Measurements from ENCODE around the gene MTR. TPM values are rescaled to one million over a fixed set of nuclear protein-coding genes. Genes with fewer than 3 reads are reported as not detected.

The MTR gene
- total and polyA plus RNA-seq, 4 donors, result 2.5 to 19.0 (median 8.6) TPM

DNA sequence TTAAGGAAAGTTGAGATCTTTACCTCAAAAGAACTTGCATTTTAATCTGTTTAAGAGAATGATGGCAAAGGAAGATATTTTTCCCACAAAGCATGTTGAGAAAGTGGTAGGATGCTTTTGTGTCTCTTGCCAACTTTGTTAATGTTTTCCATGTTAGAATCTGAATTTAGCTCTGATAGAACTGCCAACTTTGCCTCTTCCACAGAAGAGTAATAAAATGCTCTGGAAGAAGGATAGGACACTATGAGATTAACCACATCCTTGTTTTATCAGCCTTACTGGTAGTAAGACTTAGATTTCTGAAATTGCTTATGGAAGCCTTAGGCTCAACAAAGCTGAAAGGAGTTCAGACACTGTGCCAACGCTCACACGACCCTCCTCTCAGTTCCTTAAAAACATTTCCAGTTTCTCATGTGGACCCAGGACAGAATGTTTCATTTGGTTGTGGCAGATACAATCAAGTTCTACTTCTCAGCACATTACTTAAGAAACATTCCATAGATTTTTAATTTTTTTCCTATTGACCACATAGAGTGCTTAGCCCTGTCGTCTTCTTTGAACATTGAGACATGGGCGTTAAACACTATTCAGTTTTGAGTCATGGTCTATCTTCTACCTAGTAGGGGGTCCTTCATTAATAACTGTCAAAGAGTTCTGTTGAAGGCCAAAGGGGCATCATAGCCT lies 59.0 kb downstream of the MTR start:
- H3K36me3 ChIP-seq (ENCODE audit: control insufficient read depth in 4 of 4, insufficient read depth in 3 of 4, low read depth in 1 of 4, low read length in 3 of 4), result peaks cover 3 to 33% (median 14%) of the 10 kb centered on the region in 4 donors

More for the DNA sequence above, 59.0 kb downstream of the MTR start:
- Histone ChIP-seq H3K9ac (ENCODE audit: low read depth in 1 of 2, low read length in 2 of 2) (no peak overlapping the region), H3K4me1 (ENCODE audit: control insufficient read depth in 4 of 4, insufficient read depth in 4 of 4, low read length in 3 of 4) (peaks cover 0 to 3% (median 0%) of the 10 kb centered on the region in 4 donors), H3K27ac (ENCODE audit: low read depth in 1 of 2, low read length in 2 of 2) (no peak overlapping the region), H3K27me3 (ENCODE audit: control insufficient read depth in 4 of 4, insufficient read depth in 4 of 4, low read length in 3 of 4) (no peaks in the 10 kb centered on the region), H3K4me3 (ENCODE audit: low read depth in 1 of 3, low read length in 3 of 3) (no peak overlapping the region), H3K9me3 (ENCODE audit: control insufficient read depth in 4 of 4, low read length in 3 of 4) (no peaks in the 10 kb centered on the region)
- no peak for DNase-seq (ENCODE audit: low spot score)
- no peak for TF ChIP-seq RAD21 (IDR thresholded peaks at IDR 0.05)
- TF ChIP-seq, protein P1, sequence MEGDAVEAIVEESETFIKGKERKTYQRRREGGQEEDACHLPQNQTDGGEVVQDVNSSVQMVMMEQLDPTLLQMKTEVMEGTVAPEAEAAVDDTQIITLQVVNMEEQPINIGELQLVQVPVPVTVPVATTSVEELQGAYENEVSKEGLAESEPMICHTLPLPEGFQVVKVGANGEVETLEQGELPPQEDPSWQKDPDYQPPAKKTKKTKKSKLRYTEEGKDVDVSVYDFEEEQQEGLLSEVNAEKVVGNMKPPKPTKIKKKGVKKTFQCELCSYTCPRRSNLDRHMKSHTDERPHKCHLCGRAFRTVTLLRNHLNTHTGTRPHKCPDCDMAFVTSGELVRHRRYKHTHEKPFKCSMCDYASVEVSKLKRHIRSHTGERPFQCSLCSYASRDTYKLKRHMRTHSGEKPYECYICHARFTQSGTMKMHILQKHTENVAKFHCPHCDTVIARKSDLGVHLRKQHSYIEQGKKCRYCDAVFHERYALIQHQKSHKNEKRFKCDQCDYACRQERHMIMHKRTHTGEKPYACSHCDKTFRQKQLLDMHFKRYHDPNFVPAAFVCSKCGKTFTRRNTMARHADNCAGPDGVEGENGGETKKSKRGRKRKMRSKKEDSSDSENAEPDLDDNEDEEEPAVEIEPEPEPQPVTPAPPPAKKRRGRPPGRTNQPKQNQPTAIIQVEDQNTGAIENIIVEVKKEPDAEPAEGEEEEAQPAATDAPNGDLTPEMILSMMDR (IDR thresholded peaks at IDR 0.05; ENCODE audit: low read depth, low read length, missing input control), result no peak
- TF ChIP-seq, protein P2, sequence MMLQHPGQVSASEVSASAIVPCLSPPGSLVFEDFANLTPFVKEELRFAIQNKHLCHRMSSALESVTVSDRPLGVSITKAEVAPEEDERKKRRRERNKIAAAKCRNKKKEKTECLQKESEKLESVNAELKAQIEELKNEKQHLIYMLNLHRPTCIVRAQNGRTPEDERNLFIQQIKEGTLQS (IDR thresholded peaks at IDR 0.05), result no peak
- TF ChIP-seq HNF4G (IDR thresholded peaks at IDR 0.05), result no peak
- no peak for TF ChIP-seq TAF1 (conservative IDR thresholded peaks at IDR 0.05)
- TF ChIP-seq FOXA1 (IDR thresholded peaks at IDR 0.05), result no peak
- TF ChIP-seq, protein P3, sequence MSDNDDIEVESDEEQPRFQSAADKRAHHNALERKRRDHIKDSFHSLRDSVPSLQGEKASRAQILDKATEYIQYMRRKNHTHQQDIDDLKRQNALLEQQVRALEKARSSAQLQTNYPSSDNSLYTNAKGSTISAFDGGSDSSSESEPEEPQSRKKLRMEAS (IDR thresholded peaks at IDR 0.05), result no peak
- TF ChIP-seq SP1 (IDR thresholded peaks at IDR 0.05), result no peak
- TF ChIP-seq HNF4A (conservative IDR thresholded peaks at IDR 0.05), result no peak
- no peak for TF ChIP-seq RXRA (IDR thresholded peaks at IDR 0.05)
- TF ChIP-seq JUND (IDR thresholded peaks at IDR 0.05), result no peak
- TF ChIP-seq, protein P4, sequence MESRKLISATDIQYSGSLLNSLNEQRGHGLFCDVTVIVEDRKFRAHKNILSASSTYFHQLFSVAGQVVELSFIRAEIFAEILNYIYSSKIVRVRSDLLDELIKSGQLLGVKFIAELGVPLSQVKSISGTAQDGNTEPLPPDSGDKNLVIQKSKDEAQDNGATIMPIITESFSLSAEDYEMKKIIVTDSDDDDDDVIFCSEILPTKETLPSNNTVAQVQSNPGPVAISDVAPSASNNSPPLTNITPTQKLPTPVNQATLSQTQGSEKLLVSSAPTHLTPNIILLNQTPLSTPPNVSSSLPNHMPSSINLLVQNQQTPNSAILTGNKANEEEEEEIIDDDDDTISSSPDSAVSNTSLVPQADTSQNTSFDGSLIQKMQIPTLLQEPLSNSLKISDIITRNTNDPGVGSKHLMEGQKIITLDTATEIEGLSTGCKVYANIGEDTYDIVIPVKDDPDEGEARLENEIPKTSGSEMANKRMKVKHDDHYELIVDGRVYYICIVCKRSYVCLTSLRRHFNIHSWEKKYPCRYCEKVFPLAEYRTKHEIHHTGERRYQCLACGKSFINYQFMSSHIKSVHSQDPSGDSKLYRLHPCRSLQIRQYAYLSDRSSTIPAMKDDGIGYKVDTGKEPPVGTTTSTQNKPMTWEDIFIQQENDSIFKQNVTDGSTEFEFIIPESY (IDR thresholded peaks at IDR 0.05), result no peak
- no peak for TF ChIP-seq FOXA2 (IDR thresholded peaks at IDR 0.05)
- TF ChIP-seq GABPA (IDR thresholded peaks at IDR 0.05 in 1 of 2, conservative IDR thresholded peaks at IDR 0.05 in 1 of 2), result no peak
- TF ChIP-seq, protein P5, sequence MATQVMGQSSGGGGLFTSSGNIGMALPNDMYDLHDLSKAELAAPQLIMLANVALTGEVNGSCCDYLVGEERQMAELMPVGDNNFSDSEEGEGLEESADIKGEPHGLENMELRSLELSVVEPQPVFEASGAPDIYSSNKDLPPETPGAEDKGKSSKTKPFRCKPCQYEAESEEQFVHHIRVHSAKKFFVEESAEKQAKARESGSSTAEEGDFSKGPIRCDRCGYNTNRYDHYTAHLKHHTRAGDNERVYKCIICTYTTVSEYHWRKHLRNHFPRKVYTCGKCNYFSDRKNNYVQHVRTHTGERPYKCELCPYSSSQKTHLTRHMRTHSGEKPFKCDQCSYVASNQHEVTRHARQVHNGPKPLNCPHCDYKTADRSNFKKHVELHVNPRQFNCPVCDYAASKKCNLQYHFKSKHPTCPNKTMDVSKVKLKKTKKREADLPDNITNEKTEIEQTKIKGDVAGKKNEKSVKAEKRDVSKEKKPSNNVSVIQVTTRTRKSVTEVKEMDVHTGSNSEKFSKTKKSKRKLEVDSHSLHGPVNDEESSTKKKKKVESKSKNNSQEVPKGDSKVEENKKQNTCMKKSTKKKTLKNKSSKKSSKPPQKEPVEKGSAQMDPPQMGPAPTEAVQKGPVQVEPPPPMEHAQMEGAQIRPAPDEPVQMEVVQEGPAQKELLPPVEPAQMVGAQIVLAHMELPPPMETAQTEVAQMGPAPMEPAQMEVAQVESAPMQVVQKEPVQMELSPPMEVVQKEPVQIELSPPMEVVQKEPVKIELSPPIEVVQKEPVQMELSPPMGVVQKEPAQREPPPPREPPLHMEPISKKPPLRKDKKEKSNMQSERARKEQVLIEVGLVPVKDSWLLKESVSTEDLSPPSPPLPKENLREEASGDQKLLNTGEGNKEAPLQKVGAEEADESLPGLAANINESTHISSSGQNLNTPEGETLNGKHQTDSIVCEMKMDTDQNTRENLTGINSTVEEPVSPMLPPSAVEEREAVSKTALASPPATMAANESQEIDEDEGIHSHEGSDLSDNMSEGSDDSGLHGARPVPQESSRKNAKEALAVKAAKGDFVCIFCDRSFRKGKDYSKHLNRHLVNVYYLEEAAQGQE (IDR thresholded peaks at IDR 0.05), result no peak
- TF ChIP-seq YY1 (IDR thresholded peaks at IDR 0.05), result no peak
- no peak for TF ChIP-seq NR2F2 (IDR thresholded peaks at IDR 0.05)
- TF ChIP-seq EGR1 (IDR thresholded peaks at IDR 0.05; ENCODE audit: low read depth in 2 of 2), result no peak
- WGBS, result 90% methylated on average over 4 of the region's 4 CpGs
